IMR-90 (cell line): ENCODE results near the gene THAP10.

ENCODE experiments used
- BHLHE40 ChIP-seq: fragments of 150-350 bp; IDR thresholded peaks from 2 replicates; pipeline ENCODE4 v1.6.1; 2016; ENCODE audit warnings: mild to moderate bottlenecking, low read depth, low read length
- CEBPB ChIP-seq: IDR thresholded peaks from 2 replicates; pipeline ENCODE4 v1.6.1; 2012; ENCODE audit warnings: low read depth, low read length, improper control_type of control experiment
- CTCF ChIP-seq: conservative IDR thresholded peaks from 2 replicates; pipeline ENCODE4 v1.5.1; 2012; ENCODE audit warnings: mild to moderate bottlenecking, low read depth, low read length, improper control_type of control experiment
- ELK1 ChIP-seq: fragments of 150-350 bp; IDR thresholded peaks from 2 replicates; pipeline ENCODE4 v1.6.1; 2016; ENCODE audit warnings: low read depth, mild to moderate bottlenecking, low read length, moderate library complexity, borderline replicate concordance
- MAFK ChIP-seq: IDR thresholded peaks from 2 replicates; pipeline ENCODE4 v1.6.1; 2012; ENCODE audit warnings: low read depth, low read length, improper control_type of control experiment
- MAZ ChIP-seq: IDR thresholded peaks from 2 replicates; pipeline ENCODE4 v1.6.1; 2012; ENCODE audit warnings: low read depth, mild to moderate bottlenecking, low read length, improper control_type of control experiment, moderate library complexity, borderline replicate concordance
- MXI1 ChIP-seq: IDR thresholded peaks from 2 replicates; pipeline ENCODE4 v1.6.1; 2012; ENCODE audit warnings: low read depth, mild to moderate bottlenecking, low read length, moderate library complexity, borderline replicate concordance
- NFE2L2 ChIP-seq: fragments of 150-350 bp; IDR thresholded peaks from 2 replicates; pipeline ENCODE4 v1.6.1; 2016; ENCODE audit warnings: low read depth, mild to moderate bottlenecking, low read length
- POLR2A ChIP-seq: IDR thresholded peaks from 2 replicates; pipeline ENCODE4 v1.6.1; 2012; ENCODE audit warnings: mild to moderate bottlenecking, low read depth, low read length
- RAD21 ChIP-seq: IDR thresholded peaks from 2 replicates; pipeline ENCODE4 v1.6.1; 2012; ENCODE audit warnings: low read length, improper control_type of control experiment
- RCOR1 ChIP-seq: IDR thresholded peaks from 2 replicates; pipeline ENCODE4 v1.6.1; 2012; ENCODE audit warnings: mild to moderate bottlenecking, low read length, improper control_type of control experiment; ENCODE audit not compliant: insufficient replicate concordance
- RFX5 ChIP-seq: IDR thresholded peaks from 2 replicates; pipeline ENCODE4 v1.8.0; 2012; ENCODE audit warnings: low read depth, mild to moderate bottlenecking, low read length, moderate library complexity
- SMC3 ChIP-seq: fragments of 150-350 bp; IDR thresholded peaks from 2 replicates; pipeline ENCODE4 v1.6.1; 2016; ENCODE audit warnings: low read depth, mild to moderate bottlenecking, antibody characterized with exemption, low read length, moderate library complexity

GRCh38 chr15:70935631-70936030, 43.4 kb upstream of the THAP10 start:
- TF ChIP-seq CTCF = no peak
- TF ChIP-seq POLR2A = no peak
- no peak for TF ChIP-seq ELK1
- no peak for TF ChIP-seq RCOR1
- TF ChIP-seq CEBPB = no peak
- no peak for TF ChIP-seq SMC3
- no peak for TF ChIP-seq NFE2L2
- TF ChIP-seq MXI1 = no peak
- no peak for TF ChIP-seq BHLHE40
- no peak for TF ChIP-seq RFX5
- no peak for TF ChIP-seq RAD21
- TF ChIP-seq MAFK = no peak
- TF ChIP-seq MAZ = no peak
